Thyroid gland (tissue), 4 donors: ENCODE results near the gene EEF1A1.

Experiments used
- POLR2A ChIP-seq, 2 donors: fragments of 450-650 bp; IDR thresholded peaks; one replicate each; pipeline ENCODE4 v1.6.1; 2017; ENCODE audit warnings: antibody characterized with exemption in 2 of 2, mild to moderate bottlenecking in 2 of 2, moderate library complexity in 1 of 2
- TF ChIP-seq, protein P1 (sequence below), 6 experiments: fragments of 200-600 bp in 3 of 6; fragments of 450-650 bp in 3 of 6; sonication (generic) in 3 of 6; IDR thresholded peaks; one replicate each; pipeline ENCODE4 v1.5.1; 2016 to 2019; ENCODE audit warnings: antibody characterized with exemption in 6 of 6, mild to moderate bottlenecking in 2 of 6, inconsistent platforms in 1 of 6, moderate library complexity in 1 of 6

DNA sequence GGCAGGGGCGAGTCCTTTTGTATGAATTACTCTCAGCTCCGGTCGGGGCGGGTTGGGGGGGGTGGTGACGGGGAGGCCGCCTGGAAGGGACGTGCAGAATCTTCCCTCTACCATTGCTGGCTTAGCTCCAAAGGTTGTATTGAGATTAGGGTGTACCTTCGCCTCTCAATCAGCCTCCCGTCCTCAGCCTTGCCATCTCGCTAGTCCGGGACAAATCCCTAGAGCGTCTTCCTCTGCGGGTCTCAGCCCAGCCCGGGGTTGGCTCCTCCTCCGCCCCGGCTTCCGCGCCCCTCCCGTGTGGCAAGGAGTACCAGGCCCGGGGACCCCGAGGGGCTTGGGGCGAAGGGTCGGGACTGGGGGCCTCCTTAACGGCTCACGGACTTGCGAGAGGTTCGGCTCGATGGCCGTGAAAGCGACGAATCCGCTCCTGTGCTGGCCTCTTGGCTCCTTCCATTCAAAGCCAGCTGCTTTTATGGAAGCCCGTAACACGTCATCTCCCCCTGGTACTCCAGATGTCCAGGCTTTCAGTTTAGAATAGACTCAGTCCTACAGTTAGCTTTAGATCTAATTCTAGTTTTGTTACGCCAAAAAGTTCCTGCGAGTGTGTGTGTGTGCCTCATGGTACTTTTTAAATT is 636 bp upstream of the EEF1A1 start:
- peak in 1 of 2 donors; percentile 2 for TF ChIP-seq POLR2A (IDR thresholded peaks at IDR 0.05)
- TF ChIP-seq, protein P1, sequence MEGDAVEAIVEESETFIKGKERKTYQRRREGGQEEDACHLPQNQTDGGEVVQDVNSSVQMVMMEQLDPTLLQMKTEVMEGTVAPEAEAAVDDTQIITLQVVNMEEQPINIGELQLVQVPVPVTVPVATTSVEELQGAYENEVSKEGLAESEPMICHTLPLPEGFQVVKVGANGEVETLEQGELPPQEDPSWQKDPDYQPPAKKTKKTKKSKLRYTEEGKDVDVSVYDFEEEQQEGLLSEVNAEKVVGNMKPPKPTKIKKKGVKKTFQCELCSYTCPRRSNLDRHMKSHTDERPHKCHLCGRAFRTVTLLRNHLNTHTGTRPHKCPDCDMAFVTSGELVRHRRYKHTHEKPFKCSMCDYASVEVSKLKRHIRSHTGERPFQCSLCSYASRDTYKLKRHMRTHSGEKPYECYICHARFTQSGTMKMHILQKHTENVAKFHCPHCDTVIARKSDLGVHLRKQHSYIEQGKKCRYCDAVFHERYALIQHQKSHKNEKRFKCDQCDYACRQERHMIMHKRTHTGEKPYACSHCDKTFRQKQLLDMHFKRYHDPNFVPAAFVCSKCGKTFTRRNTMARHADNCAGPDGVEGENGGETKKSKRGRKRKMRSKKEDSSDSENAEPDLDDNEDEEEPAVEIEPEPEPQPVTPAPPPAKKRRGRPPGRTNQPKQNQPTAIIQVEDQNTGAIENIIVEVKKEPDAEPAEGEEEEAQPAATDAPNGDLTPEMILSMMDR (IDR thresholded peaks at IDR 0.05) = no peak
